SK-N-SH treated with all-trans-retinoic acid at 6 μM for 48 hours (cell line): ENCODE measurements around the gene TAS2R4.

ENCODE experiments used
- ATAC-seq: fragments of 200-7000 bp; cut with Tn5 transposase; 3 replicates; pipeline ENCODE4 v1.9.1; 2020; ENCODE audit warnings: mild to moderate bottlenecking, moderate library complexity
- ARNTL ChIP-seq: fragments of 450-650 bp; formaldehyde crosslinking; IDR thresholded peaks from 2 replicates; pipeline ENCODE4 v1.5.0; 2020; ENCODE audit warnings: low read depth, mild to moderate bottlenecking, moderate library complexity, borderline replicate concordance
- BACH2 ChIP-seq: fragments of 250-450 bp; sonication (Bioruptor Pico); IDR thresholded peaks from 2 replicates; pipeline ENCODE4 v1.9.0; 2021; ENCODE audit warnings: mild to moderate bottlenecking, borderline replicate concordance
- CREB5 ChIP-seq: fragments of 250-450 bp; sonication (Bioruptor Pico); IDR thresholded peaks from 2 replicates; pipeline ENCODE4 v1.5.1; 2020; ENCODE audit warnings: low read depth, mild to moderate bottlenecking, moderate library complexity
- CSDC2 ChIP-seq: fragments of 250-450 bp; sonication (Bioruptor Pico); IDR thresholded peaks from 2 replicates; pipeline ENCODE4 v1.5.0; 2020; ENCODE audit warnings: mild to moderate bottlenecking, moderate library complexity
- CSRNP3 ChIP-seq: fragments of 250-450 bp; sonication (Bioruptor Pico); IDR thresholded peaks from 2 replicates; pipeline ENCODE4 v1.5.1; 2021; ENCODE audit warnings: mild to moderate bottlenecking, moderate library complexity
- ESRRG ChIP-seq: fragments of 250-450 bp; sonication (Bioruptor Pico); IDR thresholded peaks from 2 replicates; pipeline ENCODE4 v1.6.1; 2021; ENCODE audit warnings: mild to moderate bottlenecking
- GLIS3 ChIP-seq: fragments of 250-450 bp; sonication (Bioruptor Pico); IDR thresholded peaks from 2 replicates; pipeline ENCODE4 v1.5.0; 2020; ENCODE audit warnings: mild to moderate bottlenecking, moderate library complexity
- ISL1 ChIP-seq: fragments of 250-450 bp; sonication (Bioruptor Pico); IDR thresholded peaks from 2 replicates; pipeline ENCODE4 v2.1.2; 2022; ENCODE audit warnings: mild to moderate bottlenecking, moderate library complexity
- OSR1 ChIP-seq: fragments of 250-450 bp; sonication (Bioruptor Pico); IDR thresholded peaks from 2 replicates; pipeline ENCODE4 v1.8.0; 2022; ENCODE audit warnings: moderate library complexity, mild to moderate bottlenecking, inconsistent platforms
- PPARA ChIP-seq: fragments of 250-450 bp; sonication (Bioruptor Pico); IDR thresholded peaks from 2 replicates; pipeline ENCODE4 v1.5.0; 2020; ENCODE audit warnings: mild to moderate bottlenecking, borderline replicate concordance
- RARB ChIP-seq: fragments of 250-450 bp; sonication (Bioruptor Pico); IDR thresholded peaks from 2 replicates; pipeline ENCODE4 v1.8.0; 2021; ENCODE audit warnings: mild to moderate bottlenecking, moderate library complexity
- SNAI2 ChIP-seq: fragments of 250-450 bp; sonication (Bioruptor Pico); IDR thresholded peaks from 2 replicates; pipeline ENCODE4 v1.5.0; 2020; ENCODE audit warnings: mild to moderate bottlenecking, moderate library complexity
- TCF4 ChIP-seq: fragments of 250-450 bp; sonication (Bioruptor Pico); IDR thresholded peaks from 2 replicates; pipeline ENCODE4 v1.8.0; 2021; ENCODE audit warnings: mild to moderate bottlenecking, moderate library complexity, borderline replicate concordance
- TOX ChIP-seq: fragments of 250-450 bp; sonication (Bioruptor Pico); IDR thresholded peaks from 2 replicates; pipeline ENCODE4 v1.8.0; 2021; ENCODE audit warnings: mild to moderate bottlenecking, moderate library complexity, borderline replicate concordance
- ZC3H10 ChIP-seq: fragments of 250-450 bp; sonication (Bioruptor Pico); IDR thresholded peaks from 2 replicates; pipeline ENCODE4 v1.5.1; 2021; ENCODE audit warnings: mild to moderate bottlenecking, moderate library complexity
- ZFP3 ChIP-seq: fragments of 250-450 bp; sonication (Bioruptor Pico); IDR thresholded peaks from 2 replicates; pipeline ENCODE4 v1.5.0; 2020; ENCODE audit warnings: mild to moderate bottlenecking, moderate library complexity
- ZNF565 ChIP-seq: fragments of 450-650 bp; formaldehyde crosslinking; conservative IDR thresholded peaks from 2 replicates; pipeline ENCODE4 v1.5.0; 2020; ENCODE audit warnings: low read depth, mild to moderate bottlenecking, moderate library complexity
- ZNF70 ChIP-seq: fragments of 450-650 bp; formaldehyde crosslinking; IDR thresholded peaks from 2 replicates; pipeline ENCODE4 v1.5.0; 2020; ENCODE audit warnings: mild to moderate bottlenecking, moderate library complexity
- ZNF8 ChIP-seq: fragments of 450-650 bp; formaldehyde crosslinking; IDR thresholded peaks from 2 replicates; pipeline ENCODE4 v1.5.0; 2020; ENCODE audit warnings: mild to moderate bottlenecking, moderate library complexity
- TF ChIP-seq, protein P1 (sequence below): fragments of 250-450 bp; sonication (Bioruptor Pico); IDR thresholded peaks from 2 replicates; pipeline ENCODE4 v1.8.0; 2021; ENCODE audit warnings: low read depth, mild to moderate bottlenecking, moderate library complexity, borderline replicate concordance
- TF ChIP-seq, protein P2 (sequence below): fragments of 250-450 bp; sonication (Bioruptor Pico); IDR thresholded peaks from 2 replicates; pipeline ENCODE4 v1.8.0; 2020; ENCODE audit warnings: mild to moderate bottlenecking, moderate library complexity, borderline replicate concordance

TAS2R4 gene, protein sequence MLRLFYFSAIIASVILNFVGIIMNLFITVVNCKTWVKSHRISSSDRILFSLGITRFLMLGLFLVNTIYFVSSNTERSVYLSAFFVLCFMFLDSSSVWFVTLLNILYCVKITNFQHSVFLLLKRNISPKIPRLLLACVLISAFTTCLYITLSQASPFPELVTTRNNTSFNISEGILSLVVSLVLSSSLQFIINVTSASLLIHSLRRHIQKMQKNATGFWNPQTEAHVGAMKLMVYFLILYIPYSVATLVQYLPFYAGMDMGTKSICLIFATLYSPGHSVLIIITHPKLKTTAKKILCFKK

GRCh38 chr7:141776374-141776773, at the start of gene TAS2R4:
TSS of gene TAS2R4 (plus strand) at chr7:141776674. CDS start at chr7:141778489, 1,815 bp downstream.
- ATAC-seq = no peak
- TF ChIP-seq, protein P1, sequence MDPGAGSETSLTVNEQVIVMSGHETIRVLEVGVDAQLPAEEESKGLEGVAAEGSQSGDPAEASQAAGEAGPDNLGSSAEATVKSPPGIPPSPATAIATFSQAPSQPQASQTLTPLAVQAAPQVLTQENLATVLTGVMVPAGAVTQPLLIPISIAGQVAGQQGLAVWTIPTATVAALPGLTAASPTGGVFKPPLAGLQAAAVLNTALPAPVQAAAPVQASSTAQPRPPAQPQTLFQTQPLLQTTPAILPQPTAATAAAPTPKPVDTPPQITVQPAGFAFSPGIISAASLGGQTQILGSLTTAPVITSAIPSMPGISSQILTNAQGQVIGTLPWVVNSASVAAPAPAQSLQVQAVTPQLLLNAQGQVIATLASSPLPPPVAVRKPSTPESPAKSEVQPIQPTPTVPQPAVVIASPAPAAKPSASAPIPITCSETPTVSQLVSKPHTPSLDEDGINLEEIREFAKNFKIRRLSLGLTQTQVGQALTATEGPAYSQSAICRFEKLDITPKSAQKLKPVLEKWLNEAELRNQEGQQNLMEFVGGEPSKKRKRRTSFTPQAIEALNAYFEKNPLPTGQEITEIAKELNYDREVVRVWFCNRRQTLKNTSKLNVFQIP (CRISPR knock-in tag) = no peak
- TF ChIP-seq PPARA (CRISPR knock-in tag) (no peak), CSDC2 (CRISPR knock-in tag) (no peak), TOX (CRISPR knock-in tag) (no peak), ZFP3 (CRISPR knock-in tag) (no peak), CSRNP3 (CRISPR knock-in tag) (no peak), ESRRG (CRISPR knock-in tag) (no peak), ISL1 (CRISPR knock-in tag) (no peak), TCF4 (CRISPR knock-in tag) (no peak), GLIS3 (CRISPR knock-in tag) (no peak), SNAI2 (CRISPR knock-in tag) (no peak), ZC3H10 (CRISPR knock-in tag) (no peak), ZNF70 (CRISPR knock-in tag) (no peak), ZNF565 (no peak), ARNTL (CRISPR knock-in tag) (no peak), RARB (CRISPR knock-in tag) (no peak), CREB5 (CRISPR knock-in tag) (no peak), ZNF8 (CRISPR knock-in tag) (no peak), BACH2 (CRISPR knock-in tag) (no peak)
- TF ChIP-seq, protein P2, sequence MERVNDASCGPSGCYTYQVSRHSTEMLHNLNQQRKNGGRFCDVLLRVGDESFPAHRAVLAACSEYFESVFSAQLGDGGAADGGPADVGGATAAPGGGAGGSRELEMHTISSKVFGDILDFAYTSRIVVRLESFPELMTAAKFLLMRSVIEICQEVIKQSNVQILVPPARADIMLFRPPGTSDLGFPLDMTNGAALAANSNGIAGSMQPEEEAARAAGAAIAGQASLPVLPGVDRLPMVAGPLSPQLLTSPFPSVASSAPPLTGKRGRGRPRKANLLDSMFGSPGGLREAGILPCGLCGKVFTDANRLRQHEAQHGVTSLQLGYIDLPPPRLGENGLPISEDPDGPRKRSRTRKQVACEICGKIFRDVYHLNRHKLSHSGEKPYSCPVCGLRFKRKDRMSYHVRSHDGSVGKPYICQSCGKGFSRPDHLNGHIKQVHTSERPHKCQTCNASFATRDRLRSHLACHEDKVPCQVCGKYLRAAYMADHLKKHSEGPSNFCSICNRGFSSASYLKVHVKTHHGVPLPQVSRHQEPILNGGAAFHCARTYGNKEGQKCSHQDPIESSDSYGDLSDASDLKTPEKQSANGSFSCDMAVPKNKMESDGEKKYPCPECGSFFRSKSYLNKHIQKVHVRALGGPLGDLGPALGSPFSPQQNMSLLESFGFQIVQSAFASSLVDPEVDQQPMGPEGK (CRISPR knock-in tag) = no peak

GRCh38 chr7:141729020-141729419, 47.5 kb upstream of the TAS2R4 start:
- TF ChIP-seq ISL1 (CRISPR knock-in tag) = no peak
- TF ChIP-seq CSDC2 (CRISPR knock-in tag) = no peak
- TF ChIP-seq, protein P2 (CRISPR knock-in tag) = no peak
- TF ChIP-seq ZNF565 = no peak
- TF ChIP-seq ZFP3 (CRISPR knock-in tag) = no peak
- no peak for TF ChIP-seq TOX (CRISPR knock-in tag)
- TF ChIP-seq CREB5 (CRISPR knock-in tag) = no peak
- TF ChIP-seq, protein P1 (CRISPR knock-in tag) = no peak
- no peak for TF ChIP-seq OSR1
- TF ChIP-seq RARB (CRISPR knock-in tag) = no peak
- no peak for ATAC-seq
